Ovary (tissue), 9 donors: ENCODE data around the gene CD200. TPM values are rescaled to one million over a fixed set of nuclear protein-coding genes. Genes with fewer than 3 reads are reported as not detected.

ENCODE experiments used
- DNase-seq, 5 donors: peaks; one replicate each; pipeline ENCODE4 v3.0.0-alpha.2; 2019 to 2020
- H3K27ac ChIP-seq, 2 donors: fragments of 200-600 bp; one replicate each; pipeline versions ENCODE4 v1.5.1 to v1.8.0; 2019 to 2022
- H3K27me3 ChIP-seq: fragments of 200-600 bp; one replicate; pipeline ENCODE4 v1.8.0; 2022
- H3K36me3 ChIP-seq: fragments of 200-600 bp; sonication (generic); one replicate; pipeline ENCODE4 v1.5.1; 2019
- H3K4me1 ChIP-seq: one replicate; pipeline ENCODE4 v1.8.1; 2013; ENCODE audit warnings: mild to moderate bottlenecking, moderate library complexity; ENCODE audit not compliant: insufficient read depth
- H3K4me3 ChIP-seq: fragments of 200-600 bp; sonication (generic); one replicate; pipeline ENCODE4 v1.5.1; 2017
- H3K9me3 ChIP-seq, 2 donors: fragments of 200-600 bp in 1 of 2; sonication (generic) in 1 of 2; one replicate each; pipeline versions ENCODE4 v1.5.1 to v1.8.1; 2013 to 2019; ENCODE audit warnings: mild to moderate bottlenecking in 1 of 2, moderate library complexity in 1 of 2
- CTCF ChIP-seq, 3 donors: fragments of 450-650 bp in 2 of 3; fragments of 200-600 bp in 1 of 3; IDR thresholded peaks; one replicate each; pipeline versions ENCODE4 v1.5.1 to v1.8.0; 2016 to 2022; ENCODE audit warnings: antibody characterized with exemption in 3 of 3, mild to moderate bottlenecking in 1 of 3
- EP300 ChIP-seq: sonication (generic); formaldehyde crosslinking; IDR thresholded peaks from one replicate; pipeline ENCODE4 v1.6.1; 2017; ENCODE audit warnings: antibody characterized with exemption
- POLR2A ChIP-seq: fragments of 450-650 bp; IDR thresholded peaks from one replicate; pipeline ENCODE4 v1.6.1; 2017; ENCODE audit warnings: antibody characterized with exemption, mild to moderate bottlenecking, moderate library complexity
- WGBS, 3 donors: extraction: QIAGEN DNeasy Blood & Tissue Kit in 1 of 3; methylation state at CpG; one replicate each; pipeline versions ENCODE4 v1.1.5 to v1.1.7; 2013 to 2017; 5-methylcytosine and 5-hydroxymethylcytosine counted together
- intact Hi-C, 4 donors: fragments of 100-400 bp; cut with DNase I; formaldehyde crosslinking; loops; one replicate each; pipeline versions ENCODE4 v1.11.0 to v1.15.1; 2022 to 2023
- polyA plus RNA-seq, 2 donors: library from polyadenylated mRNA; stranded (reverse); fragments of 200-250 nt in 1 of 2; fragments of 350-450 nt in 1 of 2; fragmentation: Illumina TruSeq in 1 of 2; extraction: RNeasy Lipid Tissue Mini Kit (QIAGEN cat#74804) in 1 of 2; gene quantifications; one replicate each; pipeline ENCODE4 v1.2.3, GENCODE V29; 2013 to 2014
- total RNA-seq, 7 donors: library from RNA; depleted of rRNA in 2 of 7; stranded (reverse); fragments of >200 nt in 2 of 7; fragmentation: NEBNext Ultra II Directional in 3 of 7; extraction: Animal tissue kit (Norgen Biotek cat#: 25700) in 3 of 7; gene quantifications; one replicate each; pipeline versions ENCODE4 v1.1.0 to v1.2.4, GENCODE V29; 2016 to 2023
- donor health status: DM: no; HTN: no; CAD: no; lungs with moderate emphysema.
- donor health status: DM: no; HTN: no; CAD: no.
- donor health status: Bipolar disorder and iron deficiency.
- donor health status: DM: yes; HTN: yes; CAD: no.
- donor health status: DM: no; HTN: no; CAD: no.
- donor health status: DM: yes; HTN: yes; CAD: no.

Gene CD200
- total and polyA plus RNA-seq, 9 donors: 9.6 to 36.4 (median 17.0) TPM

GRCh38 chr3:112334691-112335433, 1.9 kb downstream of the CD200 start:
- intact Hi-C loops: loop anchor here in 3 of 4 donors (5.0 to 10.0 kb wide), 2 partner anchors 60 to 307 kb away; partner anchors contain the start of gene CCDC80 (in 1 of the 3)
- DNase-seq: no peak
- Histone ChIP-seq H3K27me3 (no peaks in the 10 kb centered on the region), H3K4me3 (peak overlapping the region; percentile 45), H3K27ac (peak overlapping the region in 1 of 2 donors; percentile 88), H3K36me3 (no peaks in the 10 kb centered on the region), H3K4me1 (peaks cover 4% of the 10 kb centered on the region), H3K9me3 (no peaks in the 10 kb centered on the region)
- TF ChIP-seq CTCF (IDR thresholded peaks at IDR 0.05) (no peak), EP300 (no peak)
- WGBS, 3 donors: 26 to 31% (median 29%) methylated on average over 6 of the region's 6 CpGs

- intact Hi-C loops: loop anchor here in 2 of 4 donors (10.0 kb wide), 1 partner anchor 59 kb away; no protein-coding TSS in a partner anchor
- TF ChIP-seq EP300 (no peak), POLR2A (no peak), CTCF (IDR thresholded peaks at IDR 0.05) (no peak)
- WGBS, 3 donors: 98% methylated on average over 2 of the region's 2 CpGs
- DNase-seq: no peak
- H3K36me3 ChIP-seq: no peaks in the 10 kb centered on the region
- H3K27me3 ChIP-seq: no peaks in the 10 kb centered on the region
- no peak overlapping the region for H3K27ac ChIP-seq
- H3K4me1 ChIP-seq: peaks cover 4% of the 10 kb centered on the region
- H3K9me3 ChIP-seq: no peaks in the 10 kb centered on the region
- H3K4me3 ChIP-seq: no peak overlapping the region
These were observed 2.5 kb downstream of the CD200 start for GRCh38 chr3:112335434-112335781.

- Histone ChIP-seq H3K4me1 (peaks cover 5% of the 10 kb centered on the region), H3K27ac (no peak overlapping the region), H3K4me3 (no peak overlapping the region), H3K27me3 (no peaks in the 10 kb centered on the region), H3K36me3 (no peaks in the 10 kb centered on the region), H3K9me3 (no peaks in the 10 kb centered on the region)
- 62 to 78% (median 73%) methylated on average over 6 of the region's 6 CpGs for WGBS, 3 donors
- no peak for DNase-seq
- TF ChIP-seq POLR2A: no peak
- TF ChIP-seq EP300: no peak
- no peak for TF ChIP-seq CTCF (IDR thresholded peaks at IDR 0.05)
- intact Hi-C loops: loop anchor here in 2 of 4 donors (10.0 kb wide), 1 partner anchor 57 kb away; no protein-coding TSS in a partner anchor
These were observed 5.2 kb downstream of the CD200 start for GRCh38 chr3:112338021-112338726.

GRCh38 chr3:112338727-112339056, 5.7 kb downstream of the CD200 start:
- Histone ChIP-seq H3K27me3 (no peaks in the 10 kb centered on the region), H3K27ac (no peak overlapping the region), H3K4me1 (peaks cover 5% of the 10 kb centered on the region), H3K9me3 (no peaks in the 10 kb centered on the region), H3K36me3 (no peaks in the 10 kb centered on the region), H3K4me3 (no peak overlapping the region)
- intact Hi-C loops: loop anchor here in 2 of 4 donors (10.0 kb wide), 1 partner anchor 56 kb away; no protein-coding TSS in a partner anchor
- WGBS, 3 donors: 76 to 85% (median 83%) methylated on average over 2 of the region's 2 CpGs
- no peak for DNase-seq
- TF ChIP-seq EP300 (no peak), CTCF (IDR thresholded peaks at IDR 0.05) (no peak), POLR2A (no peak)
